Duodenal mucosa (tissue), 2 donors: Measurements from ENCODE around the gene VWC2L.

Experiments
- H3K27ac ChIP-seq: one replicate; pipeline ENCODE4 v1.7.0; 2013; ENCODE audit warnings: low read depth, low read length
- H3K27me3 ChIP-seq, 2 donors: one replicate each; pipeline ENCODE4 v1.7.0; 2013; ENCODE audit warnings: low read length in 2 of 2, control low read depth in 1 of 2; ENCODE audit not compliant: insufficient read depth in 2 of 2, control insufficient read depth in 1 of 2
- H3K36me3 ChIP-seq, 2 donors: one replicate each; pipeline ENCODE4 v1.7.0; 2013; ENCODE audit warnings: low read length in 2 of 2, control low read depth in 1 of 2; ENCODE audit not compliant: insufficient read depth in 2 of 2, control insufficient read depth in 1 of 2
- H3K4me1 ChIP-seq, 2 donors: one replicate each; pipeline ENCODE4 v1.7.0; 2013; ENCODE audit warnings: low read length in 2 of 2, control low read depth in 1 of 2; ENCODE audit not compliant: insufficient read depth in 2 of 2, control insufficient read depth in 1 of 2
- H3K4me3 ChIP-seq, 2 donors: one replicate each; pipeline ENCODE4 v1.7.0; 2013; ENCODE audit warnings: low read length in 2 of 2, low read depth in 1 of 2
- H3K9ac ChIP-seq, 2 donors: one replicate each; pipeline ENCODE4 v1.7.0; 2013; ENCODE audit warnings: low read length in 2 of 2, low read depth in 1 of 2
- H3K9me3 ChIP-seq, 2 donors: one replicate each; pipeline ENCODE4 v1.7.0; 2013; ENCODE audit warnings: low read length in 2 of 2, control low read depth in 1 of 2; ENCODE audit not compliant: control insufficient read depth in 1 of 2

Gene VWC2L

GRCh38 chr2:214529021-214529420, 118.2 kb downstream of the VWC2L start:
- no peaks in the 10 kb centered on the region for H3K9me3 ChIP-seq
- no peaks in the 10 kb centered on the region for H3K36me3 ChIP-seq
- H3K27me3 ChIP-seq = no peaks in the 10 kb centered on the region
- H3K4me3 ChIP-seq = no peak overlapping the region
- no peak overlapping the region for H3K27ac ChIP-seq
- H3K4me1 ChIP-seq = no peaks in the 10 kb centered on the region
- no peak overlapping the region for H3K9ac ChIP-seq

GRCh38 chr2:214529514-214529913, 118.7 kb downstream of the VWC2L start:
- Histone ChIP-seq H3K9me3 (no peaks in the 10 kb centered on the region), H3K27me3 (no peaks in the 10 kb centered on the region), H3K4me3 (no peak overlapping the region), H3K36me3 (no peaks in the 10 kb centered on the region), H3K9ac (no peak overlapping the region), H3K4me1 (no peaks in the 10 kb centered on the region), H3K27ac (no peak overlapping the region)

GRCh38 chr2:214533541-214533940, 122.7 kb downstream of the VWC2L start:
- no peaks in the 10 kb centered on the region for H3K4me1 ChIP-seq
- no peaks in the 10 kb centered on the region for H3K9me3 ChIP-seq
- H3K36me3 ChIP-seq = no peaks in the 10 kb centered on the region
- H3K27me3 ChIP-seq = no peaks in the 10 kb centered on the region
- no peak overlapping the region for H3K4me3 ChIP-seq
- no peak overlapping the region for H3K27ac ChIP-seq
- no peak overlapping the region for H3K9ac ChIP-seq

GRCh38 chr2:214536625-214537024, 125.8 kb downstream of the VWC2L start:
- H3K27me3 ChIP-seq = no peaks in the 10 kb centered on the region
- no peak overlapping the region for H3K9ac ChIP-seq
- H3K9me3 ChIP-seq = no peaks in the 10 kb centered on the region
- no peaks in the 10 kb centered on the region for H3K4me1 ChIP-seq
- H3K36me3 ChIP-seq = no peaks in the 10 kb centered on the region
- H3K4me3 ChIP-seq = no peak overlapping the region
- H3K27ac ChIP-seq = no peak overlapping the region

DNA sequence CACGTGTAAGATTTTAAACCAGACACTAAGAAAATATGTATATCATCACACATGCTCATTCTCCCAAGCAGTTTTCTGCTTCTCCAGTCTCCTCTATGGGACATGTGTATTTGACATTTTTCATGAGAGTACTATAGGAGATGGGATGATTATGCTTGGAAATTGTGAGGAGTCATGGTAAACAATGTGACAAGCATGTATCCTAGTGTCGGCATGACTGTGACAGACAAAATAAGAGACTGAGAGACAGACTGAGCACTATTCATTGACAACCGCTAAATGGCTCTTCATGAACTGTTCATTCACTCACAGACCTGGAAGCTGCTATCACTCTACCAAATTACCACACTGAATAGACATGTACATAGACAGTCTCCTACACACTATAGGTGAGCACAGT, 127.1 kb downstream of the VWC2L start:
- no peaks in the 10 kb centered on the region for H3K9me3 ChIP-seq
- no peak overlapping the region for H3K9ac ChIP-seq
- no peaks in the 10 kb centered on the region for H3K4me1 ChIP-seq
- no peaks in the 10 kb centered on the region for H3K36me3 ChIP-seq
- H3K27me3 ChIP-seq = no peaks in the 10 kb centered on the region
- no peak overlapping the region for H3K27ac ChIP-seq
- no peak overlapping the region for H3K4me3 ChIP-seq

GRCh38 chr2:214542295-214542694, 131.4 kb downstream of the VWC2L start:
- no peak overlapping the region for H3K4me3 ChIP-seq
- H3K4me1 ChIP-seq = no peaks in the 10 kb centered on the region
- no peak overlapping the region for H3K27ac ChIP-seq
- H3K9ac ChIP-seq = no peak overlapping the region
- H3K9me3 ChIP-seq = no peaks in the 10 kb centered on the region
- H3K36me3 ChIP-seq = no peaks in the 10 kb centered on the region
- H3K27me3 ChIP-seq = no peaks in the 10 kb centered on the region

- Histone ChIP-seq H3K4me1 (no peaks in the 10 kb centered on the region), H3K9me3 (no peaks in the 10 kb centered on the region), H3K4me3 (no peak overlapping the region), H3K36me3 (no peaks in the 10 kb centered on the region), H3K27me3 (no peaks in the 10 kb centered on the region), H3K27ac (no peak overlapping the region), H3K9ac (no peak overlapping the region)
These were observed 132.0 kb downstream of the VWC2L start for GRCh38 chr2:214542866-214543265.

- Histone ChIP-seq H3K36me3 (no peaks in the 10 kb centered on the region), H3K9ac (no peak overlapping the region), H3K9me3 (no peaks in the 10 kb centered on the region), H3K27ac (no peak overlapping the region), H3K4me3 (no peak overlapping the region), H3K4me1 (no peaks in the 10 kb centered on the region), H3K27me3 (no peaks in the 10 kb centered on the region)
These were observed 132.6 kb downstream of the VWC2L start for GRCh38 chr2:214543386-214543955.

DNA sequence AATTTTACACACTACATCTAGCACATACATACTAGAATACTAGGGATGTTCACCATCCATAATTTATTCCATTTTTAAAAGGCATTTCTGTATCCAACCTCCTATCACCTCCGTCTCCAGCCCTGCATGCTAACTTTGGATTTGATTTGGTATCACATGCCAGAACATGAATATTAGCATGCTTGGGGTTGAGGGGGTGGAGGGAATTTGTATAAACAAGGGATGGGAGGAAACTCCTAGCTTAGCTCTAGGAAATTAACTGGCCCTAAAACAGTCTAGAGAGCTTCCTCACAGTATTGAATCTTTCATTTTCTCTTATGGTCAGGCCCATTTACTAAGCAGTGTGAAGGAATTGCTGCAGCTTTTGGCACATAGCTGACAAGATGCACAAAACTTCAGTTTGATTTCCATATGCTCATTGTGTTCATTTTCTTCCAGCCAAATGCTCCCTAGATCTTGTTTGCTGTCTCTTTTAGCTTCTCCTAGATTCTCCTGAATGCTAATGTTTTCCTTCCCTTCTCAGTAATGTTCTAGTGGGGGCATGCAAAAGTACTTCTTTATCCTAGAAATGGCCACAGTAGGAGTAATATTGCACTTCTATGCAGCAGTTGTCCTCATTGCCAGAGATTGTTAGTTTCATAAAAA, 135.2 kb downstream of the VWC2L start:
- H3K4me1 ChIP-seq = no peaks in the 10 kb centered on the region
- no peaks in the 10 kb centered on the region for H3K9me3 ChIP-seq
- no peak overlapping the region for H3K27ac ChIP-seq

DNA sequence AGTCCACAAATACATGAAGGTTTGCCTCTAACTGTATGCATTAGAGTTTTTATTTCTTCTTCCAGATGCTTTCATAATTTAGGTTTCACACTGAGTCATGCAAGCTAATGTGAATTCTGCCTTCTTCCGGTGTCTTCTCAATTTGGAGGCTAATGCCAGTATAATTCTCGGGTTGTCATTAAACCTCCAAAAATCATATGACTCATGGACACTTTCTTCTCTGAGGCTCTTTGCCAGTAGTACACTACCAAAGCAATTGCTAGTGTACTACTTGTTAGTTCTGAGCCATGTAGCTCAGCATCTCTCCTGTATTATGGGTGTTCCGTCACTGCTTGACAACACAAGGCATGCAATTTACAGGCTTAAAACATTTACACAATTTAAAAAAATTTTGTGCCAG, 137.1 kb downstream of the VWC2L start:
- no peaks in the 10 kb centered on the region for H3K4me1 ChIP-seq
- no peaks in the 10 kb centered on the region for H3K36me3 ChIP-seq
- no peaks in the 10 kb centered on the region for H3K27me3 ChIP-seq
- H3K27ac ChIP-seq = no peak overlapping the region
- no peak overlapping the region for H3K9ac ChIP-seq
- H3K4me3 ChIP-seq = no peak overlapping the region
- no peaks in the 10 kb centered on the region for H3K9me3 ChIP-seq

More for the DNA sequence above, 135.2 kb downstream of the VWC2L start:
- Histone ChIP-seq H3K36me3 (no peaks in the 10 kb centered on the region), H3K27me3 (no peaks in the 10 kb centered on the region), H3K4me3 (no peak overlapping the region), H3K9ac (no peak overlapping the region)
